ENCODE data around the gene GRM7.

DNA sequence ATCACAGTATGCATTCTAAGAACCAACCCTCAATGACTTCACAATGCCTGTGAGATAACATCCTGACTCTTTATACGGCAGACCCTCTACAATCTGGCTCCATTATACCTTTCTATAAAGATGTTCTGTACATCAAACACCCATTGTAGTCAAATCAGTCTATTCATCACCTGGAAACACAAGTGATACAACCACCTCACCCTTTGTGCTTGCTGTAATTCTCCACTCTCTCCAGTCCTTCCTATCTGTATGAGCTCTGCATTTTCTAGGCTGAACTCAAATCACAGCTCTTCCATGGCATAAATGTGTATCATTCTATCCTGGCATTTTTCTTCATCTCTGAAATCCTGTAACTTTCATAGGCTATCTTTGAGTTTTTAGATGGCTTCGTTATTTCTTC lies 539.4 kb downstream of the GRM7 start:
- no peak for TF ChIP-seq GATA2 (IDR thresholded peaks at IDR 0.05; ENCODE audit: low read depth, low read length)
- TF ChIP-seq GATA3 (IDR thresholded peaks at IDR 0.05; ENCODE audit: low read depth, low read length): no peak

Measured in SH-SY5Y (cell line).